ENCODE results near the gene CCSER1.

Gene CCSER1

DNA sequence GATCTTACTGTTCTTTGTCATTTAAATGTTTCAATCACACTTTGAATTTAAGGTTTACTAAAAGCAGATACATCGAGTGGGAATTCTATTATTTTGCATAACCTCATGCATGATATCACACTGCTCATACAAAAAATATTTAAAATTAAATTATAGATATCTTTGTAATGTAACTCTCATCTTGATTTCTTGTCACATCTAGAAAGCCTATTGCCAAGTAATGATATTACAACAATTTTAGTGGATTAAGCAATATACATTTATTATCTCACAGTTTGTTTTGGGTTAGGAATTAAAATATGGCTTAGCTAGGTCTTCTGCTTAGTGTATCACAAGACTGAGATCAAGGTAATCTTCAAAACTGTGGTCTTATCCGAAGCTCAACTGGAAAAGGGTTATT lies 865.0 kb downstream of the CCSER1 start:
- no peaks in the 10 kb centered on the region for H3K27me3 ChIP-seq (ENCODE audit: insufficient read depth, low read depth, severe bottlenecking)
- TF ChIP-seq CTCF (IDR thresholded peaks at IDR 0.05; ENCODE audit: low read depth, low read length): no peak
- no peak overlapping the region for H3K27ac ChIP-seq
- no peak for DNase-seq
- no peaks in the 10 kb centered on the region for H3K9me3 ChIP-seq (ENCODE audit: severe bottlenecking)
- H3K4me3 ChIP-seq (ENCODE audit: low read depth, low read length): no peak overlapping the region
- H3K36me3 ChIP-seq: no peaks in the 10 kb centered on the region

DNA sequence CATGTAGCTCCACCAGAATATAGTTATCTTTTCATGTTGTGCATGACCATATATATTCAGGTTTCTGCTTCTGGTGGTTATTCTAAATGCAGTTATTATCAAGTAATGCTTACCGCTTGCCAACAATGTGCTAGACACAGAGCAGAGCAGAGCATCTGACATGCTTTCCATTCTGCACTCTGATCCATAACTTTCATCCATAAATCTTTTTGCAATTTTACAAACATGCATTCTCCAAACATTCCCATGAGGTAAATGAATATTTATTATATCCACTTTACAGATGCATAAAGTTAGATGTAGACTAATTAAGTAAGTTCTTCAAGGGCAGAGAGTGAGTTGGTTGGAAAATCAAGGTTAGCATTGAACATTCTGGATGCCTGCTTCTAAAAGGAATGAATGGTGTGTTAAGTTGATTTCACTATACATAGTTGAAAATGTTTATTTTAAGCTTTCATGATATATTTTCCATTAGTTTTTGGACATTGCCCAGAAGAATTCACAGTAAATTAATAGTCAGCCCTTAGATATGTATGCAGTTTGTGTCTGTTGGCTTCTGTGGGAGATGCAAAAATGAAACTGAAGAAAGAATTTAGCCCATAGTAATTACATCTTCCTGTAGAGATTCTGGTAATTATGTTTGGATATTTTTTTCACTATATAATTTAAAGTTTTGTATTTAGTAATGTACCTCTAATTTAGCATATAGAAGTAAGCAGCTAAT lies 867.8 kb downstream of the CCSER1 start:
- Histone ChIP-seq H3K27ac (no peak overlapping the region), H3K36me3 (no peaks in the 10 kb centered on the region), H3K9me3 (ENCODE audit: severe bottlenecking) (no peaks in the 10 kb centered on the region), H3K27me3 (ENCODE audit: insufficient read depth, low read depth, severe bottlenecking) (no peaks in the 10 kb centered on the region), H3K4me3 (ENCODE audit: low read depth, low read length) (no peak overlapping the region)
- no peak for DNase-seq
- no peak for TF ChIP-seq CTCF (IDR thresholded peaks at IDR 0.05; ENCODE audit: low read depth, low read length)

- H3K9me3 ChIP-seq (ENCODE audit: severe bottlenecking): no peaks in the 10 kb centered on the region
- TF ChIP-seq CTCF (IDR thresholded peaks at IDR 0.05; ENCODE audit: low read depth, low read length): no peak
Measured at GRCh38 chr4:90995996-90996395, 868.8 kb downstream of the CCSER1 start.

GRCh38 chr4:90996813-90997212 lies 869.6 kb downstream of the CCSER1 start:
- H3K27me3 ChIP-seq (ENCODE audit: insufficient read depth, low read depth, severe bottlenecking): no peaks in the 10 kb centered on the region
- no peak for TF ChIP-seq CTCF (IDR thresholded peaks at IDR 0.05; ENCODE audit: low read depth, low read length)
- no peaks in the 10 kb centered on the region for H3K36me3 ChIP-seq
- H3K4me3 ChIP-seq (ENCODE audit: low read depth, low read length): no peak overlapping the region
- no peaks in the 10 kb centered on the region for H3K9me3 ChIP-seq (ENCODE audit: severe bottlenecking)
- no peak for DNase-seq
- H3K27ac ChIP-seq: no peak overlapping the region

More at GRCh38 chr4:90995996-90996395, 868.8 kb downstream of the CCSER1 start:
- Histone ChIP-seq H3K4me3 (ENCODE audit: low read depth, low read length) (no peak overlapping the region), H3K27me3 (ENCODE audit: insufficient read depth, low read depth, severe bottlenecking) (no peaks in the 10 kb centered on the region), H3K36me3 (no peaks in the 10 kb centered on the region), H3K27ac (no peak overlapping the region)
- no peak for DNase-seq

DNA sequence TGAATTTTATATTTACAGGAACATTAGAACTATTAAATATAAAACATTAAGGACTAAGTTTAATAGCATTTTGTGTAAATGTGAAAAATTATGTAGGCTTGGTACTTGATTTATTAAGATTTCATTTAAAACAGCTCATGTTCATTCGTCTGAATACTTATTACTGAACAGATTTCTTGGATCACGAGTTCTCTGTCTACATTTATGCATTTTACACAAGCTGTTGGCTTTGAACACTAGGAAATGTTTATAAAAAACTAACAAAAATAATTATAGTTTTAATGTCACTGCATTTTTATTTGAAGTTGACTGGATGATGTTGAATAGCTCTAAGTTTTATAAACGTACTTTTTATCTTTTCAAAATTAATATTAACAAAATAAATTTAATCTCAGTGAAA lies 888.7 kb downstream of the CCSER1 start:
- Histone ChIP-seq H3K36me3 (no peaks in the 10 kb centered on the region), H3K4me3 (ENCODE audit: low read depth, low read length) (no peak overlapping the region), H3K27me3 (ENCODE audit: insufficient read depth, low read depth, severe bottlenecking) (no peaks in the 10 kb centered on the region), H3K27ac (no peak overlapping the region), H3K9me3 (ENCODE audit: severe bottlenecking) (no peaks in the 10 kb centered on the region)
- no peak for TF ChIP-seq CTCF (IDR thresholded peaks at IDR 0.05; ENCODE audit: low read depth, low read length)
- DNase-seq: no peak

DNA sequence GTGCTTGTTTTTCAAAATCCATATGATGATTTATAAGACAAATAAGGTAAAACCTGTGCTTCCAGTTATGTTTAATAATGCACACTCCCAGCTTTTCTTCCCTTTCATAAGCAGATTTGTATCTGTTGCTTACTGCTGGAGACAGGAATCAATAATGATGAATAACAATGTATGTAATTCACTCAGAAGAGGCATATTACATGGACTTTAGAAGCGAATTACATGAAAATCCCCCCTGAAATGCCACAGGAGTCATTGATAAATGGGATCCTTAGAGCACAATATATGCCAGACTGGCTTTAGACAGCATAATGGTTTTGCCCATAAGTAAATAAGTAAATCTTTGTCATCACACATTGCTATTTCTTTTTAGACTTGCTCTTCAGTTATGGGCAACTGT lies 892.3 kb downstream of the CCSER1 start:
- no peaks in the 10 kb centered on the region for H3K9me3 ChIP-seq (ENCODE audit: severe bottlenecking)
- no peak overlapping the region for H3K27ac ChIP-seq
- no peak for DNase-seq
- no peaks in the 10 kb centered on the region for H3K36me3 ChIP-seq
- TF ChIP-seq CTCF (IDR thresholded peaks at IDR 0.05; ENCODE audit: low read depth, low read length): no peak
- no peaks in the 10 kb centered on the region for H3K27me3 ChIP-seq (ENCODE audit: insufficient read depth, low read depth, severe bottlenecking)
- no peak overlapping the region for H3K4me3 ChIP-seq (ENCODE audit: low read depth, low read length)

Measured in WERI-Rb-1 (cell line).